HT-29 (cell line): ENCODE data around the gene DPYD. TPM values are rescaled to one million over a fixed set of nuclear protein-coding genes. Genes with fewer than 3 reads are reported as not detected.

Experiments used
- DNase-seq: peaks from one replicate; pipeline ENCODE4 v3.0.0-alpha.2; 2015; ENCODE audit warnings: low spot score
- total RNA-seq: library from RNA; depleted of rRNA; stranded (reverse); fragments of >200 nt; shearing (Covaris generic); gene quantifications from 2 replicates; pipeline ENCODE4 v1.2.3, GENCODE V29; 2014

DPYD gene
- total RNA-seq, 1 experiment from 2014 or later: 2.1 TPM

- DNase-seq: no peak
Measured at GRCh38 chr1:97051823-97052222, 869.0 kb downstream of the DPYD start.

GRCh38 chr1:97050506-97050905 lies 870.3 kb downstream of the DPYD start:
- peak; percentile 3 for DNase-seq

DNA sequence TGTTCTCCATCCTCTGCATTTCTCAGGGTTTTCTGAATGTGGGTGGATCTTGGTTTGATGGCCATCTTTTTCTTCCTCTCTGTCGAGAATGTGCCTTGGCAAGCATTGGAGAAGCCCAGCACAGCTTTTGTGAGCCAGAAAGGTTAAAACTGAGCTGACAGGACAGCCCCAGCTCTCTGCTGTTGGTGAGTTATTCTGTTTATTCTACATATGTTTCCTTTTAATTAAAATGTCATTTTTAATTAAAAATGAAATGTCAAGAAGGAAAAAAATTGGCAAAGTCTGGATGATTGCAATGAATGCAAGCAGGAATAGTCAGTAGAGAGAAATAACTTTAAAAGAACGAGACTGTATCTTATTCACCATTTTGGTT lies 873.4 kb downstream of the DPYD start:
- DNase-seq: no peak

DNA sequence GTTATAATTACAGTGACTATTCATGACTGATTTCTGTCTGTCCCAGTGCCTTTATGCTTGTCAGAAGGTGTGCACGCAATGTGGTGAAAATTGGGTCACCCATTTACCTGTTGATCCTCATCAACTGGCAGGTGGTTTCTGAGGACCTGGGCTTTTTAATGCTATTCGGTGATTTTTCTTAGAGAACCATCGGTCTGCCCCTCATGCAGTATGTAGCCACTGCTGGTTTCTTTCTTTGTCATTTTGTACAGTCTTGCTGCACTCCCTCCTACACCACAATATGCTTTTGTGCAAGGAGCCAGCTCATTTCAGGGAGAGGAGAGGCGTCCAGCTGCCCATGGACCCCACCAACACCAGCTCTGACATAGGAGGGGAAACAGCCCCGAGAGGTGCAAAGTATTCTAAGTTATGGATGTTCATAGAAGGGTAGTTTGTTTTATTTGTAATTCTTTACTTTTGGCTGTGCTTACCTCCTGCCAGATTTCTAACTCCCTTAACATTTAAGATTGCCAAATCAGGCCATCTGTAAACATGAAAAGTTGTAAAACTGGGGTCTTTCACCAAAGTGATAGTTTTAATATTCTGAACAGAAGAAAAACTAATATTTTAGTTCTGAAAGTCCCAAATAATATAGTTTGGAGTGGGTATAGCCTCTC lies 873.9 kb downstream of the DPYD start:
- DNase-seq: no peak

DNA sequence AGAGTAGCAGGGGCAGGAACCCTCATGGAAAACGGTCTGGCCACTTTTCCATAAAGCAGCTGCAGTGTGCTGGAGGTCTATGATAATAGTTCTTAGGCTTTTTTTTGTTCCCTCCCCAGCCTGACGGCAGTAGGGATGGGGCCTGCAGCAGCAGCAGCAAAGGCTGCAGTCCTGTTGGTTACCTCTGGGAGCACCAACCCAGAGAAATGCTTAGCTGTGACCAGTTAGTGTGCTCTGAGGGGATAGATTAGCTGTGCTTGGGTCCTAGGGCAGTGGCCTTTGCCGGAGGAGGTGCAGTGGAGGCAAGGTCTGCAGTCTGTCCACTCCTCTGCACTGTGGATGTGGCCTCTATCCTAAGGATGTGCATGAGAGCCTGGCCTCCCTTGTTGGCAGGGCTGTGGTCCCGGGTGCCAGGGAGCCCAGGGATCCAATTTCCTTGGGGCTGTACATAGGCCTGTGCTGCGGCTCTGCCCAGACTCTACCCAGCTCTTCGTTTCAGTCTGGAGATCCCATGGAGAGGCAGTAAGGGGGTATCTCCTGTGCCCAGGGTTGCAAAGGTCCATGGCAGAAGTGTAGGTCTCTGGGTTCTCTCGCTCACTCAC lies 876.6 kb downstream of the DPYD start:
- no peak for DNase-seq

DNA sequence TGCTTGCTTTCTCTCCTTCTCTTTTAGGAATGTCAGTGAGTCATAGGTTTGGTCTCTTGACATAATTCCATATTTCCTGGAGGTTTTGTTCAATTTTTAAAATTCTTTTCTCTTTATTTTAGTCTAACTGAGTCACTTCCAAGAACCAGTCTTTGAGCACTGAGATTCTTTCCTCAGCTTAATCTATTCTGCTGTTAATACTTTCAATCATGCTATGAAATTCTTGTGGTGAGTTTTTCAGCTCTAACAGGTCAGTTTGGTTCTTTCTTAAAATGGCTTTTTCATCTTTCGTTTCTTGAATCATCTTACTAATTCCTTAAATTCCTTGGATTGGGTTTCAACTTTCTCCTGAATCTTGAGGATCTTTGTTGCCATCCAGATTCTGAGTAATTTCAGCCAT lies 878.3 kb downstream of the DPYD start:
- no peak for DNase-seq

- DNase-seq: no peak
Measured at GRCh38 chr1:97041026-97041425, 879.8 kb downstream of the DPYD start.

DNA sequence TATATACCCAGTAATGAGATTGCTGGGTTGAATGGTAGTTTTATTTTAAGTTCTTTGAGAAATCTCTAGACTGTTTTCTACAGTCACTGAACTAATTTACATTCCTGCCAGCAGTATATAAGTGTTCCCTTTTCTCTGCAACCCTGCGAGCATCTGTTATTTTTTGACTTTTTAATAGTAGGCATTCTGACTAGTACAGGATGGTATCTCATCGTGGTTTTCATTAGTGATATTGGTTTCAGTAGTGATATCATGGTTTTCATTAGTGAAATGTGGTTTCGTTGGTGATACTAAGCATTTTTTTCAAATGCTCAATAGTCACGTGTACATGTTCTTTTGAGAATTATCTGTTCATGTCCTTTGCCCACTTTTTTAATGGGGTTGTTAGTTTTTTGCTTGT lies 882.4 kb downstream of the DPYD start:
- no peak for DNase-seq

DNA sequence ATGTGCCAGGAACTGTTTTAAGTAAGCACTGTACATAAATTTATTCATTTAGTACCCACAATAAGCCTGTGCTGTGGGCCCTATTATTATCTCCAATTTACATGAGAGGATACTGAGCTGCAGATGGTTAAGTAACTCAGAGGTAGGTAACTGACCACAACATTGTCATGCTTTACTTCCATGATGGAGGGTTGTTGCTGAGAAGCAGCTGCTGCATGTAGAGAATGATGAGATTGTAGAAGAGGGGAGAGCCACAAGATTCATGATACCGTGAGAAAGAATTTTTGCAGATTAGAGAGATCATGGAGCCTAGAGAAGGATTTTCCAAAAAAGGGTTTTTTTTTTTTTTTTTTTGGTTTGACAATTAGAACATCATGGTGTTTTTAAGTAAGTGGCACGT lies 886.2 kb downstream of the DPYD start:
- no peak for DNase-seq

GRCh38 chr1:97033949-97034348 lies 886.9 kb downstream of the DPYD start:
- no peak for DNase-seq
